GM13977 (cell line): ENCODE measurements around the gene TAS1R1.

Experiments
- DNase-seq: peaks from one replicate; pipeline ENCODE4 v3.0.0; 2012; ENCODE audit warnings: low spot score
- CTCF ChIP-seq: IDR thresholded peaks from 2 replicates; pipeline ENCODE4 v1.5.1; 2012; ENCODE audit warnings: mild to moderate bottlenecking, control low read depth; ENCODE audit not compliant: insufficient read depth; ENCODE audit errors: extremely low read depth, missing control alignments
- in situ Hi-C: fragments of 300-500 bp; cut with MboI; formaldehyde crosslinking; loops from one replicate; pipeline ENCODE4 v1.12.0; 2022; ENCODE audit warnings: low sequenced_read_pairs, low pct_unique_long_range_greater_than_20kb, mixed read lengths, inconsistent platforms; ENCODE audit not compliant: unreplicated experiment

The TAS1R1 gene

GRCh38 chr1:6602669-6603237 lies 47.6 kb downstream of the TAS1R1 start, which contains the start of gene KLHL21:
Gene KLHL21, minus strand, starts transcription at chr1:6602869. Its CDS starts 52 bp downstream, at chr1:6602817.
- no peak for TF ChIP-seq CTCF
- DNase-seq: peak; percentile 95
- in situ Hi-C loops: no loop called here

GRCh38 chr1:6603238-6603914 lies 48.3 kb downstream of the TAS1R1 start:
- DNase-seq: peak; percentile 74
- in situ Hi-C loops: no loop called here

GRCh38 chr1:6603915-6604558 lies 48.9 kb downstream of the TAS1R1 start:
- in situ Hi-C loops: no loop called here
- DNase-seq: no peak

More at GRCh38 chr1:6603238-6603914, 48.3 kb downstream of the TAS1R1 start:
- TF ChIP-seq CTCF: no peak

GRCh38 chr1:6612641-6613360 lies 57.7 kb downstream of the TAS1R1 start:
- no peak for DNase-seq
- TF ChIP-seq CTCF: no peak
- in situ Hi-C loops: no loop called here

More at GRCh38 chr1:6603915-6604558, 48.9 kb downstream of the TAS1R1 start:
- no peak for TF ChIP-seq CTCF

- TF ChIP-seq CTCF: no peak
- DNase-seq: peak; percentile 100
- in situ Hi-C loops: no loop called here
Measured at GRCh38 chr1:6613361-6614018, 58.4 kb downstream of the TAS1R1 start, which contains the start of gene PHF13. Gene PHF13, plus strand, starts transcription at chr1:6613731. Its CDS starts 336 bp downstream, at chr1:6614067.
